Sigmoid colon (tissue), 7 donors: Measurements from ENCODE around the gene PRIMPOL. TPM values are rescaled to one million over a fixed set of nuclear protein-coding genes. Genes with fewer than 3 reads are reported as not detected.

ENCODE experiments used
- DNase-seq: peaks from one replicate; pipeline ENCODE4 v3.0.0-alpha.2; 2019
- H3K27ac ChIP-seq, 4 donors: fragments of 200-600 bp; sonication (generic); one replicate each; pipeline ENCODE4 v1.5.1; 2016 to 2019; ENCODE audit warnings: mild to moderate bottlenecking in 1 of 4
- H3K27me3 ChIP-seq, 3 donors: fragments of 200-600 bp; sonication (generic); one replicate each; pipeline ENCODE4 v1.5.1; 2019; ENCODE audit warnings: mild to moderate bottlenecking in 1 of 3
- H3K36me3 ChIP-seq, 4 donors: fragments of 200-600 bp; sonication (generic); one replicate each; pipeline ENCODE4 v1.5.1; 2016 to 2019
- H3K4me1 ChIP-seq, 4 donors: fragments of 200-600 bp; sonication (generic); one replicate each; pipeline ENCODE4 v1.5.1; 2017 to 2019
- H3K4me3 ChIP-seq, 4 donors: fragments of 200-600 bp; sonication (generic); one replicate each; pipeline ENCODE4 v1.5.1; 2017 to 2019; ENCODE audit warnings: mild to moderate bottlenecking in 2 of 4, moderate library complexity in 1 of 4
- H3K9me3 ChIP-seq, 4 donors: fragments of 200-600 bp in 3 of 4; sonication (generic) in 3 of 4; one replicate each; pipeline versions ENCODE4 v1.5.1 to v1.6.1; 2013 to 2019
- CTCF ChIP-seq, 4 experiments: fragments of 450-650 bp in 3 of 4; fragments of 200-600 bp in 1 of 4; IDR thresholded peaks; one replicate each; pipeline ENCODE4 v1.5.1; 2016 to 2019; ENCODE audit warnings: antibody characterized with exemption in 4 of 4, mild to moderate bottlenecking in 3 of 4, moderate library complexity in 2 of 4
- EP300 ChIP-seq, 4 donors: sonication (generic); formaldehyde crosslinking; IDR thresholded peaks; one replicate each; pipeline ENCODE4 v1.6.1; 2017; ENCODE audit warnings: antibody characterized with exemption in 4 of 4
- POLR2A ChIP-seq, 2 donors: fragments of 450-650 bp; IDR thresholded peaks; one replicate each; pipeline ENCODE4 v1.6.1; 2016; ENCODE audit warnings: antibody characterized with exemption in 2 of 2, mild to moderate bottlenecking in 2 of 2, moderate library complexity in 2 of 2
- POLR2AphosphoS5 ChIP-seq, 4 donors: sonication (generic); formaldehyde crosslinking; IDR thresholded peaks; one replicate each; pipeline ENCODE4 v1.6.1; 2017; ENCODE audit warnings: antibody characterized with exemption in 4 of 4
- WGBS, 2 donors: extraction: QIAGEN DNeasy Blood & Tissue Kit; methylation state at CpG; one replicate each; pipeline ENCODE4 v1.1.7; 2013; 5-methylcytosine and 5-hydroxymethylcytosine counted together
- intact Hi-C: fragments of 100-400 bp; cut with DNase I; formaldehyde crosslinking; loops from one replicate; pipeline ENCODE4 v1.15.1; 2023
- polyA plus RNA-seq, 3 donors: library from polyadenylated mRNA; stranded (reverse); fragments of 200-250 nt; gene quantifications; one replicate each; pipeline ENCODE4 v1.2.3, GENCODE V29; 2013
- total RNA-seq, 4 donors: library from RNA; depleted of rRNA; stranded (reverse); fragments of >200 nt; gene quantifications; one replicate each; pipeline ENCODE4 v1.1.0, GENCODE V29; 2016
- donor health status: healthy with polysubstance abuse.
- donor health status: Bipolar disorder and iron deficiency.
- donor health status: healthy.

The PRIMPOL gene
- total and polyA plus RNA-seq, 7 donors: 12.0 to 67.3 (median 30.5) TPM

- DNase-seq: no peak
- TF ChIP-seq POLR2A (IDR thresholded peaks at IDR 0.05) (no peak), POLR2AphosphoS5 (IDR thresholded peaks at IDR 0.05) (no peak)
- H3K36me3 ChIP-seq: no peaks in the 10 kb centered on the region
- intact Hi-C loops: loop anchor here (5.0 kb wide), 2 partner anchors 101 to 174 kb away; partner anchors contain the start of gene IRF2
- H3K9me3 ChIP-seq: no peaks in the 10 kb centered on the region
- no peaks in the 10 kb centered on the region for H3K27me3 ChIP-seq
- H3K4me1 ChIP-seq: peaks cover 0 to 59% (median 36%) of the 10 kb centered on the region in 4 donors
- WGBS, 2 donors: 30 to 57% methylated on average over 6 of the region's 6 CpGs
- H3K4me3 ChIP-seq: no peak overlapping the region
- peak overlapping the region in 3 of 4 donors; percentile 94 to 97 (median 97) for H3K27ac ChIP-seq
These were observed 3.5 kb upstream of the PRIMPOL start for GRCh38 chr4:184645904-184646610.

DNA sequence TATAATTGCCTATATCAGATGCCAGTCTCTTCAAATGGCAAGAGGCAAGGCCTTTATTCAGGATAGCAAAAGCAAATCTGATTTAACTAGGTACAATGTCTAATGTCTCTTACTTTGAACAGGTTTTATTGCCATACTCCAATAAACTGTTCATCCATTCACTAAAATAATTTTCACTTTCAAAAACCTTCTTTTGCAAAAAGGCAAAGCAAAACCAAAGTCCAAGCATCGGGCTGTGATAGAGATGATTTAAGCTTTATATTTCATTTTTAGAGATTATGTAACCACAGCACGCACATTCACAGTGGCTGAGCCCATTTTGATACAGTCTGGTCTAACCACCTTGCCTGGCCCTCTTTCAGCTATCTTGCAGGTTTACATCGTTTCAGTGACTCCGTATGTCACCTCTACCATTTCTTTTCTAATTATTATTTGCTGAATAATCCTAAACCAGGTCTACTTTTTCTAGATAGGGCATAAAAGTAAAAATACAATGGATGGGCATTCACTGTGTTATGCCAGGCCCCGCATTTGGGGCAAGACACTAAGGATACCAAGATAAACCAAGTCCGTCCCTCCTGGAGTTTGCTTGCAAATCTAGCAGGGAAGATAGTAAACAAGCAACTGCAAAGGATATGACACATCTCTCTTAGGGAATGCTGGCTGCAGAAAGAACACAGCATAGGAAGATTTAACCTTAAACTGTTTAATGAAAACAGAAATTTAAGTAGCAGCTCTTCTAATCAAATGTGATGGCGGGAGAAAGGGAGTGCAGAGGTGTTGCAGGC is 2.1 kb upstream of the PRIMPOL start:
- no peaks in the 10 kb centered on the region for H3K36me3 ChIP-seq
- 13 to 55% methylated on average over 7 of the region's 7 CpGs for WGBS, 2 donors
- TF ChIP-seq POLR2AphosphoS5 (IDR thresholded peaks at IDR 0.05) (no peak), CTCF (IDR thresholded peaks at IDR 0.05) (no peak), EP300 (IDR thresholded peaks at IDR 0.05) (no peak), POLR2A (IDR thresholded peaks at IDR 0.05) (no peak)
- peak overlapping the region; percentile 78 to 87 (median 86) for H3K4me3 ChIP-seq
- peaks cover 0 to 58% (median 36%) of the 10 kb centered on the region in 4 donors for H3K4me1 ChIP-seq
- intact Hi-C loops: loop anchor here (2.0 to 5.0 kb wide), 4 partner anchors 87 to 179 kb away; partner anchors contain the start of genes CENPU and IRF2
- peak overlapping the region; percentile 94 to 100 (median 97) for H3K27ac ChIP-seq
- H3K9me3 ChIP-seq: no peaks in the 10 kb centered on the region
- DNase-seq: no peak
- H3K27me3 ChIP-seq: no peaks in the 10 kb centered on the region

- Histone ChIP-seq H3K36me3 (no peaks in the 10 kb centered on the region), H3K27ac (peak overlapping the region; percentile 94 to 100 (median 97)), H3K4me1 (peaks cover 0 to 55% (median 36%) of the 10 kb centered on the region in 4 donors), H3K4me3 (peak overlapping the region; percentile 78 to 87 (median 86)), H3K9me3 (no peaks in the 10 kb centered on the region), H3K27me3 (no peaks in the 10 kb centered on the region)
- WGBS, 2 donors: 2 to 6% methylated on average over 6 of the region's 6 CpGs
- no peak for DNase-seq
- TF ChIP-seq CTCF (IDR thresholded peaks at IDR 0.05) (no peak), POLR2AphosphoS5 (IDR thresholded peaks at IDR 0.05) (no peak), EP300 (IDR thresholded peaks at IDR 0.05) (no peak), POLR2A (IDR thresholded peaks at IDR 0.05) (no peak)
- intact Hi-C loops: loop anchor here (2.0 to 5.0 kb wide), 4 partner anchors 87 to 179 kb away; partner anchors contain the start of genes CENPU and IRF2
These were observed 1.6 kb upstream of the PRIMPOL start for GRCh38 chr4:184648054-184648312.

DNA sequence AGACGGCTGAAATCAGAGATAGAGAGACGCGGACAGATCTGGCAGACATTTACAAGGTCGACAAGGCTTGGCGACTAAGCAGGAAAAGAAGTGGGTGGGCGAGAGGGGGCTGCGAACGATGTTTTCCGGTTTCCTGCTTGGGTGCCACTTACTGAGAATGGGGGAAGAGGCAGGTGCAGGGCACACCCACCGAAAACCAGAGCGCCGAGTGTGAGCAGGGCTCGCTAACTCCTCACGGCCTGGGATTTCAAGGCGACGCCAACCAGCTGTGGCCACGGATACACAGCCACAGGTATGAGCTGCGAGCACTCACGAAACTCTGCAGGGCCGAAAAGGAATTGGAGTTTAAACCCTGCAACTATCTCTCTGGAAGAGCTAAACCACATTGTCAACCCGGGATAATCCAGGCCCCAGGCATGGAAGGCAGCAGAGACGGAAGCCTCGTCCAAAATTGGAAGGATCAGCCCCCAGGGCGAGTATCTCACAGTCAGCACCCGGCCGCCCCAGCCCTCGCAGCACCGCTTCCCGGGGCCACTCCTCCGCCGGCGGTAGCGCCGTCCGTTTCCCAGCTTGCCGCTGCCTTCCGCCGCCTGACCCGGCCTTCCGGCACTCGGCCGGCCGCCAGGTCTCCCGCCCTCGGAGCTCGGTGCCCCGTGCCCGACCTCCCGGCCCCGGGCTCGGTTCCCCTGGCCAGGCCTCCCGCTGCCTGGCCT is 1.1 kb upstream of the PRIMPOL start:
- peak; percentile 87 for DNase-seq
- Histone ChIP-seq H3K4me1 (peaks cover 0 to 55% (median 36%) of the 10 kb centered on the region in 4 donors), H3K27me3 (no peaks in the 10 kb centered on the region), H3K4me3 (peak overlapping the region; percentile 78 to 87 (median 86)), H3K27ac (peak overlapping the region; percentile 94 to 100 (median 97)), H3K9me3 (no peaks in the 10 kb centered on the region), H3K36me3 (no peaks in the 10 kb centered on the region)
- TF ChIP-seq EP300 (IDR thresholded peaks at IDR 0.05) (no peak), POLR2AphosphoS5 (IDR thresholded peaks at IDR 0.05) (peak in 3 of 4 donors; percentile 13 to 40 (median 27))
- WGBS, 2 donors: 0 to 1% methylated on average over 52 of the region's 52 CpGs
- intact Hi-C loops: loop anchor here (1.0 to 5.0 kb wide), 6 partner anchors 86 to 384 kb away; partner anchors contain the start of genes CENPU and IRF2

- Histone ChIP-seq H3K27me3 (no peaks in the 10 kb centered on the region), H3K4me1 (peaks cover 0 to 42% (median 34%) of the 10 kb centered on the region in 4 donors), H3K36me3 (peaks cover 0 to 7% (median 0%) of the 10 kb centered on the region in 4 donors), H3K4me3 (peak overlapping the region; percentile 64 to 86 (median 82)), H3K27ac (peak overlapping the region; percentile 94 to 100 (median 97)), H3K9me3 (no peaks in the 10 kb centered on the region)
- DNase-seq: peak; percentile 66
- intact Hi-C loops: loop anchor here (1.0 to 5.0 kb wide), 6 partner anchors 85 to 386 kb away; partner anchors contain the start of genes CENPU and IRF2
- TF ChIP-seq POLR2A (IDR thresholded peaks at IDR 0.05) (no peak), EP300 (IDR thresholded peaks at IDR 0.05) (no peak)
- 31 to 35% methylated on average over 21 of the region's 21 CpGs for WGBS, 2 donors
These were observed 675 bp downstream of the PRIMPOL start for GRCh38 chr4:184649971-184650855.
